Stimulated activated CD4-positive, alpha-beta T cell treated with anti-CD3 and anti-CD28 coated beads, TNF-alpha, amount 100 ng/mL, for 4 hours (primary cell): ENCODE measurements around the gene ATXN1L.
"Not testable (repeated sequence)": the region's sequence is repeated elsewhere in the genome, so short reads cannot be mapped to it uniquely, and the experiment has no call there.

Source experiments
- DNase-seq, 3 experiments: peaks; one replicate each; pipeline ENCODE4 v3.0.0-alpha.2; 2020; ENCODE audit warnings: low read depth in 3 of 3

ATXN1L gene

DNA sequence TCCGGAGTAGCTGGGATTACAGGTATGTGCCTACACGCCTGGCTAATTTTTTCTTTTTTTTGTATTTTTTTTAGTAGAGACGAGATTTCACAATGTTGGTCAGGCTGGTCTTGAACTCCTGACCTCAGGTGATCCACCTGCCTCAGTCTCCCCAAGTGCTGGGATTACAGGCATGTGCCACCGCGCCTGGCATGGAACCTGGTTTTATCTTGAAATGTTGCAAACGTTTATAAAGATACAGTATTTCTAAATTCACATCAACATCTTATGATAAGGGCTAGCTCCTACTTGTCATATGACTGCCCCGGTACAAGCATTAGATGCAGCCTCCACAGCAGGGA lies 48.1 kb downstream of the ATXN1L start:
- DNase-seq = no peak

DNA sequence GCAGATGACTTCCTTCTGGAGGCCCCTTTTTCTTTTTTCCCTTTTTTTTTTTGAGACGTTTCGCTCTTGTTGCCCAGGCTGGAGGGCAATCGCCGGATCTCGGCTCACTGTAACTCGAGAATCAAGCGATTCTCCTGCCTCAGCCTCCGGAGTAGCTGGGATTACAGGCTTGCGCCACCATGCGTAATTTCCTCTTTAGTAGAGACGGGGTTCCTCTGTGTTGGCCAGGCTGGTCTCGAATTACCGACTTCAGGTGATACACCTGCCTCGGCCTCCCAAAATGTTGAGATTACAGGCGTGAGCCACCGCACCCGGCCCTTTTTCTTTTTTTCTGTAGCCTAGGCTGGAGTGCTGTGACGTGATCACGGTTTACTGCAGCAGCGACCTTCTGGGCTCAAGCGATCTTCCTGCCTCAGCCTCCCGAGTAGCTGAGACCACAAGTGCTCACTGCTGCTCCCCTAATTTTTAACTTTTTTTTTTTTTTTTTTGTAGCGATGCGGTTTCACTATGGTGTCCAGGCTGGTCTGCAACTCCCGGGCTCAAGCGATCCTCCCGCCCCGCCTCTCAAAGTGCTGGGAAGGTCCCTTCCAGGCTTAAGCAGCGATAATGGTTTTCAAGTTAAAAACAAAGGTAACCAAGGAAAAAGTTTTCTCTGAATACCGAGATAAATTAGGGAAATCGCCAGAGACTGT lies 48.6 kb downstream of the ATXN1L start:
- no peak for DNase-seq

GRCh38 chr16:71894921-71895678 lies 49.3 kb downstream of the ATXN1L start, which contains the start of gene IST1:
Gene IST1 (plus strand): TSS chr16:71895531. CDS start chr16:71915641, 20,110 bp downstream.
- DNase-seq = peak; percentile 92 to 97 (median 95)

DNA sequence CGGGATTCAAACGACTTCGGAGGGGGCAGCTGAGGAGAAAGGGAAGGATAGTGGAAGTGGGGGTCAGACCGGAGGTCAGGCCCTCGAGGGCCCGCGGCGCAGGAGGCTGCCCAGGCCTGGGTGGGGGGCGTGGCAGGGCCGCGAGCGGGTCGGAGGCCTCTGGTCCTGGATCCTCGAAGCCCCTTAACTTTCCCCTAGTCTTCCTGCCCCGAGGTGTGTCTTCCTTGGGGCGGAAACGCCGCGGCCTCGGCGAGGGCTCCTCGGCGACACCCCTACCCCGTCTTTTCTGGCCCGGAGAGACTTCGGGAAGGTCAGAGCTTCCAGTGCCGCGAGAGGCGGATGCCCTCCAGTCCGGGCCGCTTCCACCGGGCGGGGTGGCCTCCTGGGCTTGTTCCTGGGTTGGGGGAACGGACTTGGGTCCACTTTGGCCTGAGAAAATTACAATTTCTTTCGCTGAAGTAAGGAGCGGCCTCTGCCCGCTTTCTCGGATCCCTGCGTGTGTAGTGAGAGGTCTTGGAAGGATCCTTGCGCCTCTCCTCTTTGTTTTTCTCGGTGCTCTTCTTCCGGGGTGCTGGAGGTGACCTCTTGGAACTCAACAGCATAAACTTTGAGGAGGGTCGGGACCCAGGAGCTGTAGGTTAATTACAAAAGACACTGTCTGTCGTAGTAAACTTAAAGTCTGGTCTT lies 50.0 kb downstream of the ATXN1L start:
- no peak for DNase-seq

DNA sequence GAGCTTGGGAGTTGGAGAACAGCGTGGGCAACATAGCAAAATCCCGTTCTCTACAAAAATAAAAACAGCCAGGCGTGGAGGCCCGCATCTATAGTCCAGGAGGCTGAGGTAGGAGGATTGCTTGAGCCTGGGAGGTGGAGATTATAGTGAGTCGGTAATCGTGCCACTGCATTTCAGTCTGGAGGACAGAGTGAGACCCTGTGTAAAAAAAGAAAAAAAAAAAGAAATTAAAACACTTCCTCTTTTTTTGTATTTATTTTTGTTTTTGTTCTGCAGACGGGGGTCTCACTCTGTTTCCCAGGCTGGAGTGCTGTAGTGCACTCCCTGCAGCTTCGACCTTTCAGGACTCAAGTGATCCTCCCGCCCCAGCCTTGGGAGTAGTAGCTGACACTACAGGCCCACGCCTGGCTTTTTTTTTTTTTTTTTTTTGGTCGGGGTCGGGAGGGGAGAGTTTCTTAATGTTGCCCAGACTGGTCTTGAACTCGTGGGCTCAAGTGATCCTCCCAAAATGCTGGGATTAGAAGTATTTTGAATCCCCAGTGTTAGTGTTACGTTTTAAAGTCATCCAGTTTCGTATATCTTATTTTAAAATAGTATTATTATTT lies 51.1 kb downstream of the ATXN1L start:
- DNase-seq = no peak

GRCh38 chr16:71899171-71899570 lies 53.4 kb downstream of the ATXN1L start:
- DNase-seq = no peak

- no peak for DNase-seq
Observed at GRCh38 chr16:71902656-71903365, 57.0 kb downstream of the ATXN1L start.

DNA sequence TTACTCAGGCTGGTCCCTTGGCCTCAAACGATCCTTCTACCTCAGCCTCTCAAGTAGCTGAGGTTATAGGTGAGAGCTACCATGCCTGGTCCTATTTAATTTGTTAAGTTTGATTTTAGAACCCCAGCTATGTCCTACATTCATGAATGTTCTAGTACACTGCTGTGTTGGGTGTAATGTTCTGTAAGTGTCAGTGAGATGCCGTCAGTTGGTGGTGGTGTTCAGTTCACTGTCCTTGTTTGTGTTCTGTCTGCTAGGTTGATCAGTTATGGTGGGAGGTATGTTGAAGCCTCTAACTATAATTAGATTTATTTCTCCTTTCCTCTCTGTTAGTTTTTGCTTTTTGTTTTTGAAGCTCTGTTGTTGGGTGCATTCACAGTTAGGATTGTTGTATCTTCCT lies 57.8 kb downstream of the ATXN1L start:
- DNase-seq = no peak

GRCh38 chr16:71904239-71904638 lies 58.5 kb downstream of the ATXN1L start:
- no peak for DNase-seq

DNA sequence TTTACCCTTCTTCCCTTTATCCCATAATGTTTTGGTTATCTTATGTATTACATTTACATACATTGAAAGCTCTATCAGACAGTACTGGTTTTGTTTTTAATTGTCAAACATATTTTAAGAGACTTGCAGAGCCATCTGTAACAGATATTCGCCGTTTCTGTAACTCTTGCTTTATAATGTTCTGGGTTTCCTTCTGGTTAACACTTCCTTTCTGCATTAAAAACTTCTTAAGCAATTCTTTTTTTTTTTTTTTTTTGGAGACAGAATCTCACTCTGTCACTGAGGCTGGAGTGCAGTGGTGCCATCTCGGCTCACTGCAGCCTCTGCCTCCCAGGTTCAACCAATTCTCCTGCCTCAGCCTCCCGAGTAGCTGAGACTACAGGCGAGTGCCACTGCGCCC lies 60.0 kb downstream of the ATXN1L start:
- DNase-seq = not testable (repeated sequence)
